ENCODE data around the gene DNAL4.
A peak's percentile ranks its signal among the peaks of the same experiment; 100 is the strongest.

The DNAL4 gene

DNA sequence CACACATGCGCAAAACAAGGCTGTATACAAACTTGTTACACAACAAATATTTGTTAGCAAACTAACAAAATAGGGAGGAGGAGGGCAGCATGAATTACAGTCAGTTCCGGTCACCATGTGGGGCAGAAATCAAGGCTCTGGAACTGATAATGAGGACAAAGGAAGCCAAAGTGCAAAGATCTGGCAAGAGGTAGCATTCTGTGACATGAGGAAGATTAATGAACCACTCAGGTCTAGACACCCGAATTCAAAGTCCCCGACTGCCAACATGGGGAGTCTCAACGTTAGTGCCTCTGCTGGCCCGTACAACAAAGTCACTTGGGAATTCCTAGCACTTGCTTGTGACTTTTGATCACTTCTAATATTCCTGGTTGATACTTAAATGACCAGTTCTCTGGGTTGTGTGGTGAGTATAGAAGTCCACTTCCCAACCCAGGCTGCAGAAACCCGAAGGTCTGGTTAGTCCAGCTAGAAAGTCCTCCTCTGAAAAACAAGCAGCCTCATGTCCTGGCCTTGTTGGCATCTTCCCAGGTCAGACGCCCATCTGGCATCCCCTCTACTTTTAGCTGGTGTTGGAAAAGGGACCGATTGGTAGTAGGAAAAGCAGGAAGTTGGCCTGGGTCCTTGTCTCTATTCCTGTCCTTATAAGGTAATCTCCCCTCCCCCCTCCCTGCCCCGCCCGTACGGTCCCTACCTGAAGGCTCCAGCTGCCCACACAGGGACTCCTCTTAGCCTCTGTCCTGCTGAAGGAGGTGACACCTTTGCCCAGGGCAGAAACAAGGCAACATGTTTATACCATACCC lies 39.8 kb downstream of the DNAL4 start:
- peak overlapping the region; percentile 85 to 88 for H3K4me3 Mint-ChIP-seq
- H3K36me3 Mint-ChIP-seq: peaks cover 35 to 39% of the 10 kb centered on the region in 2 donors
- peaks cover 52 to 87% of the 10 kb centered on the region in 2 donors for H3K4me1 Mint-ChIP-seq
- peak overlapping the region; percentile 86 for H3K27ac Mint-ChIP-seq
- no peak for ATAC-seq (replicated peaks)
- H3K27me3 Mint-ChIP-seq: no peaks in the 10 kb centered on the region
- peaks cover 0 to 3% of the 10 kb centered on the region in 2 donors for H3K9me3 Mint-ChIP-seq
- DNase-seq: no peak

DNA sequence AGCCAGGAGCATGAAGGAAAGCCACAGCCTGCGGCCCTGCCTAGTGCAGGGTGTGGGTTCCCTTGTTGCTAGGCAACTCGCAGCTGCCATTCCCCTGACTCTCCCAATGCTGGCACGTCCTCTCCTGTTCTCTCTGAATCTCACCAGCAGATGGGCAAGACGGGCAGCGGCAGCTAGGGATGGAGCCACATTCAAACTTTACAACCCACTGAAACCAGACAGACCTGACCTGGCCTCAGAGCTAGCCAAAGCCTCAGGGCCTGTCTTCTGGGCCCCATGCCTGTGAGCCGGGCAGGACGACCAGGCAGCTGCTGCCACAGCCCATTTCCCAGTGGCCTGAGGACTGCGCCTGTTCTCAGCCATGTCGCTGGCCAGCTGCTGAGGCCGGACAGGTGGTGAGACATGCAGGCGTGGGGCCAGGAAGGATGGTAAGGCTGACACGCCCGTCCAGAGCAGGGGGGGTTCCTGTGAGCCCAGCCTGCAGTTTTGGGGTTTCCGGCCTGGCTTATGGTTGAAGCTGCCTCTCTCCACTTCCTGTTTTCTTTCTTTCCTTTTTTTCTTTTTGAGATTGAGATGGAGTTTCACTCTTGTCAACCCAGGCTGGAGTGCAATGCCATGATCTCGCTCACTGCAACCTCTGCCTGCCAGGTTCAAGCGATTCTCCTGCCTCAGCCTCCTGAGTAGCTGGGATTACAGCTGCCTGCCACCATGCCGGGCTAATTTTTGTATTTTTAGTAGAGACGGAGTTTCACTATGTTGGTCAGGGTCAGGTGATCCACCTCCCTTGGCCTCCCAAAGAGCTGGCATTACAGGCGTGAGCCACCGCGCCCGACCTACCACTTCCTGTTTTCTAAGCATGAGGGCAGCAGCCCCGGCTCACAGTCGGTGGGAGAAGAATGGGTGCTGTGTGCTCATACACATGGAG lies 42.3 kb downstream of the DNAL4 start:
- DNase-seq: peak; percentile 68
- Mint-ChIP-seq H3K27ac (peak overlapping the region; percentile 99), H3K36me3 (peaks cover 37 to 49% of the 10 kb centered on the region in 2 donors)

DNA sequence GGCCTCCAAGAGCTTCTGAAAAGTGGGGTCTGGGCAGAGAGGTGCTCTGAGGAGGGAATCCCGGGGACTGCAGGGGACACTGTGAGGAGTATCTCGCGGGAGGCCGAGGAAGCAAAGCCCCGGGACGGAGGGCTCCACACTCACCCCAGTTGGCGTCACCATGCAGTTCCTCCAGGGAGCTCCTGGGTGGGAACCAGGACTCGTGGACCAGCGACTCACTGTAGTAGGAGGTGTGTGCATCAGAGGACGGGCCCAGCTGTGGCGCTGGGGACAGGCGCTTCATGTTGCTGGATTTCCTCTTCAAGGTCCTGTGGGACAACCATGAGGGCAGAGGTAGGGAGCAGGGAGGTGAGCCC lies 42.9 kb downstream of the DNAL4 start:
- no peak for ATAC-seq (replicated peaks)
- peaks cover 31 to 59% of the 10 kb centered on the region in 2 donors for H3K4me1 Mint-ChIP-seq

More for the DNA sequence above, 42.3 kb downstream of the DNAL4 start:
- peak; percentile 55 to 65 for ATAC-seq (replicated peaks)
- peaks cover 33 to 63% of the 10 kb centered on the region in 2 donors for H3K4me1 Mint-ChIP-seq
- peak overlapping the region; percentile 81 to 82 for H3K4me3 Mint-ChIP-seq
- peaks cover 0 to 3% of the 10 kb centered on the region in 2 donors for H3K9me3 Mint-ChIP-seq
- H3K27me3 Mint-ChIP-seq: no peaks in the 10 kb centered on the region

DNA sequence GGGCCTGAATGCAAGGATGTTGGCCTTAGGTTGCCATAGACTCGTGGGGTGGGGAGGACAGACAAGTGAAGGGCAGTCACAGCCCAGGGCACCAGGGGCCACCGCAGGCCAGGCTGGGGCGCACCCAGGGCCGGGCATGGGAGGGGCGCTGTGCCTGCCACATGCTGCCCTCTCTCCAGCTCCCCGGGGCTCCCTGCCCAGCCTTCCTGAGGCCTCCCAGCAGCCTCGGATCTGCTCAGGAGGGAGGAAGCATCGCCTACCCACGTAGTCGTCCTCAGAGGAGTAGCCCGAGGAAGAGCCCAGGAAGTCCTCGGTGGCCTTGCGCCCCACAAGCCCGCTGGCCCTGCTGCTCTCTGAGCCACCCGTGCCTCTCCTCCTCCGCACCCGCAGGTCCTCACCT lies 43.3 kb downstream of the DNAL4 start:
- no peaks in the 10 kb centered on the region for H3K27me3 Mint-ChIP-seq
- H3K36me3 Mint-ChIP-seq: peaks cover 37 to 49% of the 10 kb centered on the region in 2 donors
- no peak for ATAC-seq (replicated peaks)
- H3K27ac Mint-ChIP-seq: peak overlapping the region; percentile 99
- peak overlapping the region; percentile 81 to 82 for H3K4me3 Mint-ChIP-seq
- H3K4me1 Mint-ChIP-seq: peaks cover 31 to 59% of the 10 kb centered on the region in 2 donors
- DNase-seq: no peak
- H3K9me3 Mint-ChIP-seq: peaks cover 0 to 3% of the 10 kb centered on the region in 2 donors

More for the DNA sequence above, 42.9 kb downstream of the DNAL4 start:
- Mint-ChIP-seq H3K9me3 (peaks cover 0 to 3% of the 10 kb centered on the region in 2 donors), H3K36me3 (peaks cover 37 to 49% of the 10 kb centered on the region in 2 donors), H3K27me3 (no peaks in the 10 kb centered on the region), H3K4me3 (peak overlapping the region; percentile 81 to 82), H3K27ac (peak overlapping the region; percentile 99)
- DNase-seq: no peak

DNA sequence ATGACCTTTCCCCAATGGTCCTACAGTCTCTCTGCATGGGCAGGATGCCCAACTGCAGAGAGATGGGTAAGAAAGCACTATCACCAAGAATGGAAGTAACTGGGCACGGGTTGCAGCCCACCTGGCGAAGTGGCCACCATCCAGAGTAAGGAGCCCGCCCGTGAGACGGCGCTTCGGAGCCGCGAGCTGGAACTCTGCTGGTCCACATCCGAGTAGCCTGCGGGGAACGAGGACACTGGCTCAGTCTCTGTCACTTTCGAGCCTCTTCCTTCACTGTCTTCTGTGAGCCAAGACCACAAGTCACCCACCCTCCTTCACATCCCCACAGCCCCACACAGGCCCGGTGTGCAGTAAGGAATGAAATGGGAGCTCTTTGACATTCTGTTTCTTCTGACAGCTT lies 43.8 kb downstream of the DNAL4 start:
- no peaks in the 10 kb centered on the region for H3K27me3 Mint-ChIP-seq
- peak overlapping the region; percentile 99 for H3K27ac Mint-ChIP-seq
- ATAC-seq (replicated peaks) (no peak), DNase-seq (no peak)
- peaks cover 37 to 50% of the 10 kb centered on the region in 2 donors for H3K36me3 Mint-ChIP-seq
- H3K4me3 Mint-ChIP-seq: peak overlapping the region; percentile 21 to 28
- H3K4me1 Mint-ChIP-seq: peaks cover 30 to 57% of the 10 kb centered on the region in 2 donors
- H3K9me3 Mint-ChIP-seq: peaks cover 0 to 3% of the 10 kb centered on the region in 2 donors

DNA sequence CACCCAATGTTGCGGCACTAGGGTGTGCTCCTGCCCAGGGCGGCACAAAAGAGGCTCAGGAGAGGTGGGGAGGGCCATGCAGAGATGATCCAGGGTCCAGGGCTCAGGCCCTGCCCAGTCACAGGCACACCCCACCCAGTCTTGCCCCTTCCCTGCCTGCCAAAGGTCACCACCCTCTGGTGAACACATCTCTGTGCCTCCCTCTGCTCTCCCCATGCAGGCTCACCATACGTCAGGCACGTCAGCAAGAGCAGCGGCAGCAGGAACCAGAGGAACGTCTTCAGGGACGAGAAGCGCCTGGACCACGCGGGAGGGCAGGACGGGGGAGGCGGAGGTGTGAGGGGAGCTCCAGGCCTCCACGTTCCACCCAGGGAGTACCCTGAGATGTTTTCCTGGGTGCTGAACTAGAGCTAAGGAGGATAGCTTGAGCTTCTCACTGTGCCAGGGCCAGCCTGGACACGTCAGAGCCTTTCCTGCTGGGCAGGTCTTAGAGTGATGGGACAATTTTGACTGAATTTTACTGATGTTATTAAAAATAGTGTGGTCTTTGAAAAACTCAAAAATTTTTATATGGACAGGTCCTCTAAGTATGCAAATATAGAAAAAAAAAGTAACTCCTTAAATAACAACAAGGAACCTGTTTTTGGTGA lies 45.3 kb downstream of the DNAL4 start:
- no peak for ATAC-seq (replicated peaks)
- Mint-ChIP-seq H3K4me3 (no peak overlapping the region), H3K4me1 (peaks cover 25 to 43% of the 10 kb centered on the region in 2 donors), H3K27ac (peak overlapping the region; percentile 5), H3K36me3 (peaks cover 37 to 54% of the 10 kb centered on the region in 2 donors), H3K27me3 (no peaks in the 10 kb centered on the region), H3K9me3 (peaks cover 0 to 3% of the 10 kb centered on the region in 2 donors)
- DNase-seq: no peak

DNA sequence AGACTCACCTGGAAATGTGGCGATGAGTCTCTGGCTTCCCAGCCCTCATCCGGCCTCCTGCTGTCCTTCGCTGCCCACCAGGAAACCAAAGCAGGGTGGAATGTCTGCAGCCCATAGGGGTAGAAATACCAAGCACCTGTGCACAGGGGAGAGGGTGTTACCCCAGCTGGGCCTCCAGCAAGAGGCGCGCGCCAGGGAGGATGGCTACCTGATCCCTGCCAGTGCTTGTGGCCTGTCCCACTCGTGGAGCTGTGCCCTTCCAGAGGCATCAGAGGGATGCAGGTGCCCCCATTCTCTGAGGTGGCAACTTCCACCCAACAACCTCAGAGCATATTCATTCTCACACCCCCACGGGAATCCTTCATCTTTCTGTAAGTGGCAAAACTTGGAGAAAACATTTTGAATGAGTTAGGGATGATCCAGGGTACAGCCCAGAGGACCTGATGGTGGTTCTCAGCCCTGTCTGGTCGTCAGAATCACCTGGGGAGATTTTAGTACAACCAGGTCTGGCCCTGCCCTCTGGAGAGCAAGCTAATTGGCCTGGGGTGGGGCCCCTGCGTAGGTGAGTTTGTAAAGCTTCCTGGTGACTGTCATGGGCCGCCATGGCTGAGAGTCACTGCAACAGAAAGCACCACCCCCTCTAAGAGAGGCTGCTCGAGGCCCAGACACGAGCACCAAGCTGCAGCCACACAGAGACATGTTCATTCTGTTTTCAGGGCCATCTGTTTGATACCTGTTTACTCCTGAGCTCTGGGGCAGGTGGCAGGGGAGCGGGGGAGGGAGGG lies 48.1 kb downstream of the DNAL4 start:
- Mint-ChIP-seq H3K27ac (peak overlapping the region; percentile 56), H3K36me3 (peaks cover 35 to 51% of the 10 kb centered on the region in 2 donors), H3K27me3 (no peaks in the 10 kb centered on the region), H3K9me3 (no peaks in the 10 kb centered on the region), H3K4me1 (peaks cover 3 to 16% of the 10 kb centered on the region in 2 donors), H3K4me3 (no peak overlapping the region)
- ATAC-seq (replicated peaks) (no peak), DNase-seq (no peak)

DNA sequence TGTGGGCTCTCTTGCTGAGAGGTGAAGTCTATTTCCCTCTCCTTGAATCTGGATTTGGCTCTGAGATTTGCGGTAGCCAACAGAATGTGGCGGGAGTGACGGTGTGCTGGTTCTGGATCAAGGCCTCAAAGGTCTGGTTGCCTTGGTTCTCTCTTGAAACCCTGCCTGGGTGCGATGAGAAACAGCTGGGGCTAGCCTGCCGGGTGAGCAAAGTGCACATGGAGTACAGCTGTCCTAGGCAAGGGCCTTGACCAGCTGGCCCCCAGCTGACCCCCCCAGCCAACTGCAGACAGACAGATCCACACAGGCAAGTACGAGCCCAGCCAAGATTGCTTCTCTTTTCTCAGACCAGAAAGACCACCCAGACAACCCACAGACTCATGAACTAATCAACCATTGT lies 49.0 kb downstream of the DNAL4 start:
- Mint-ChIP-seq H3K36me3 (peaks cover 33 to 52% of the 10 kb centered on the region in 2 donors), H3K4me1 (peaks cover 0 to 7% of the 10 kb centered on the region in 2 donors), H3K4me3 (no peak overlapping the region), H3K27ac (no peak overlapping the region), H3K9me3 (no peaks in the 10 kb centered on the region), H3K27me3 (no peaks in the 10 kb centered on the region)
- DNase-seq (no peak), ATAC-seq (replicated peaks) (no peak)

DNA sequence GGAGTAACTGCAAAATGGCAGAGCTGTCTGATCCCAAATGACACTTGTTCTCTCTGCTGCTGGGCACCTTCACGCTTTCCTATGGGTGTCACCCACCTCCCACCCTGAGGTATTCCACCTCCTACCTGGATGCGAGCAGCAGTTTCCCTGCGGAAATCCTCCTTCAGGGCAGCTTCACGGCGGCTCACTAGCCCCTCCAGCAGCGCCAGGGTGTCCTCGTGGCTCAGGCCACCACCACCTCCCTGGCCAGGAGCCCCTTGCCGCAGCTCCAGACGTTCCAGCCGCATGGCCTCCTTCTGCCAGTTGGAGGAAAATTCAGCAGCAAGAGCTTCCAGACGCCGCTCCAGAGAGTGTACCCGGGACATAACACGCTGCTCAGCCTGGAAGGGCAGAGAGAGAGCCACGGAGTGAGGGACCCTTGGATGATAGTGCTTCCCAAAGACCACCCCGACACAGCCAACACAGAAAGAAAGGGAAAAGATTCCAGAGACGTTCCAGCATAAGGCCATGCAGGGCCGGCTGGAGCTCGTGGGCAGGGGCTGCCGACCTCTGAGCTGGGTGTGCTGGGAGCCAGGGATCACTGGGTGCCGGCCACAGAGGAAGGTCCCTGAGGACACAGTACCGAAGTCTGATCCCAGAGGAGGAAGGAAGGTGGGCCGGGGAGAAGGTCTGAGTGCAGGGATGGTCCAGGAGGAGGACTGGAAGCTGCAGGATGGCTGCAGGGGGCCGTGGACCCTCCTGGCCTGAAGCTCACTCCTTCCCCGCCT lies 51.6 kb downstream of the DNAL4 start:
- H3K27ac Mint-ChIP-seq: peak overlapping the region; percentile 91

DNA sequence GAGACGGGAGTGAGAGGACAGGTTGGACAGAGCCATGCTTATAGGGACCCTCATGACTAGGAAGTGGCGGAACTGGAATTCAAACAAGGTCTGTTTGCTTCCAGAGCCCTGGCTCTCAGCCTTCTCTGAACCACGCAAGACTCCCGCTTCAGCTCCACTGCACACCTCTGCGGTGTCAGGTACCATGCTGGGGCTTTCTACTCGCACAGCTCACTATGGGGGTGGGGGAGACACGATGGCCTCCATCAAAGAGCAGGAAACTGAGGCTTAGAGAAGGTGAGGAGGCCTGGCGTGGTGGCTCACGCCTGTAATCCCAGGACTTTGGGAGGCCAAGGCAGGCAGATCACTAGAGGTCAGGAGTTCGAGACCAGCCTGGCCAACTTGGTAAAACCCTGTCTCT lies 52.4 kb downstream of the DNAL4 start:
- peaks cover 7 to 20% of the 10 kb centered on the region in 2 donors for H3K4me1 Mint-ChIP-seq
- H3K4me3 Mint-ChIP-seq: no peak overlapping the region
- no peaks in the 10 kb centered on the region for H3K27me3 Mint-ChIP-seq
- H3K9me3 Mint-ChIP-seq: no peaks in the 10 kb centered on the region
- ATAC-seq (replicated peaks) (no peak), DNase-seq (no peak)
- H3K36me3 Mint-ChIP-seq: peaks cover 50 to 58% of the 10 kb centered on the region in 2 donors
- H3K27ac Mint-ChIP-seq: peak overlapping the region; percentile 81

More for the DNA sequence above, 51.6 kb downstream of the DNAL4 start:
- DNase-seq: no peak
- Mint-ChIP-seq H3K4me3 (no peak overlapping the region), H3K27me3 (no peaks in the 10 kb centered on the region), H3K36me3 (peaks cover 43 to 52% of the 10 kb centered on the region in 2 donors), H3K4me1 (peaks cover 3 to 12% of the 10 kb centered on the region in 2 donors), H3K9me3 (no peaks in the 10 kb centered on the region)
- no peak for ATAC-seq (replicated peaks)

DNA sequence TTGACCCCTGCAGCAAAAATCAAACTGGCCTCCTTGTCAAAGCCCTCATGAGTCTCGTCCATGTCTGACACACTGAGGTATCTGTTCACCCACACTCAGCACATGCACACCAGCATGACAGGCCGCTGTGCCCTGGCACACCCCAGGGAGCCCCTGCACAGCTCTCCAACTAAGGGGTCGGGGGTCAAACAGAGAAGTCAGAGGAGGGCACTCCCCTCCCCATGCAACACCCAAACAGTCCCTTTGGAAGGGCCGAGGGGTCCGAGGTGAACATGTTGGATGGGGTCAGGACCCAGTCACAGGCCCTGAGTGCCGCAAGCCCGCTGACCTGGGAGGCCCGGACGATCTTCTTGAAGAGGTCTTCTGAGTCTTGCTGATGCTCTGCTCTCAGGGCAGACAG lies 52.8 kb downstream of the DNAL4 start:
- no peaks in the 10 kb centered on the region for H3K27me3 Mint-ChIP-seq
- no peak for DNase-seq
- ATAC-seq (replicated peaks): no peak
- H3K4me3 Mint-ChIP-seq: no peak overlapping the region
- peaks cover 8 to 24% of the 10 kb centered on the region in 2 donors for H3K4me1 Mint-ChIP-seq
- H3K27ac Mint-ChIP-seq: peak overlapping the region; percentile 81
- no peaks in the 10 kb centered on the region for H3K9me3 Mint-ChIP-seq
- peaks cover 51 to 60% of the 10 kb centered on the region in 2 donors for H3K36me3 Mint-ChIP-seq

DNA sequence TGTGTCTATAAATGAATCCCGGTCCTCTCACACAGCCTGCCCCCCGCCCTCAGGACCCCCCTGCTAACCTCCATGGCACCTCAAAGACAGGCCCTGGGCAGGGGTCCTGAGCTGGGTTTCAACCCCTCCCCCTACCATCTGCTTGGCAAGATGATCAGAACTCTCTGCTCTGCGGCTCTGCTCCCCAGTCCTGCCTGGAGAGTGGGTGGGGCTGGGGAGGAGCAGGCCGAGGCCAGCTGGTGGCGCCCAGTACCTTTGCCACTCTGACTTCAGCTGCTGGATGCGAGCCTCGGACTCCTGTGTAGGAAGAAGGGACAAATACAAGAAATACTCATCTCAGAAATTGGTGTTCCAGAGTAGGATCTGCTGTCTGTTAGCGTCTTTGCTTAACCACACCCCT lies 53.2 kb downstream of the DNAL4 start:
- no peak for ATAC-seq (replicated peaks)
- H3K4me1 Mint-ChIP-seq: peaks cover 12 to 28% of the 10 kb centered on the region in 2 donors
- H3K36me3 Mint-ChIP-seq: peaks cover 55 to 64% of the 10 kb centered on the region in 2 donors

More for the DNA sequence above, 53.2 kb downstream of the DNAL4 start:
- no peaks in the 10 kb centered on the region for H3K9me3 Mint-ChIP-seq
- no peak overlapping the region for H3K4me3 Mint-ChIP-seq
- no peak overlapping the region for H3K27ac Mint-ChIP-seq
- no peaks in the 10 kb centered on the region for H3K27me3 Mint-ChIP-seq
- DNase-seq: no peak
